OCI-LY3 (cell line): ENCODE data around the gene OR51B2.
A peak's percentile ranks its signal among the peaks of the same experiment; 100 is the strongest.
"Not testable (repeated sequence)": the region's sequence is repeated elsewhere in the genome, so short reads cannot be mapped to it uniquely, and the experiment has no call there.

Experiments used
- H2AFZ ChIP-seq: fragments of 200-600, 300-600 bp; shearing (Covaris generic); 2 replicates; pipeline ENCODE4 v1.6.0; 2014; ENCODE audit warnings: antibody characterized with exemption, low read depth, low read length
- H3K27ac ChIP-seq: fragments of 200-600, 300-600 bp; sonication (generic); 2 replicates; pipeline ENCODE4 v1.5.1; 2014; ENCODE audit warnings: mild to moderate bottlenecking, low read length, moderate library complexity, mixed read lengths
- H3K27me3 ChIP-seq: fragments of 200-600, 300-600 bp; sonication (generic); 2 replicates; pipeline ENCODE4 v1.6.1; 2014; ENCODE audit warnings: low read depth, low read length, mixed read lengths
- H3K36me3 ChIP-seq: fragments of 200-600, 300-600 bp; sonication (generic); replicated peaks from 2 replicates; pipeline ENCODE3; 2014; ENCODE audit warnings: low read depth, low read length, mixed read lengths
- H3K4me1 ChIP-seq: fragments of 300-600, 200-600 bp; sonication (generic); 2 replicates; pipeline ENCODE4 v1.6.1; 2014; ENCODE audit warnings: low read length, mixed read lengths
- H3K4me2 ChIP-seq: fragments of 200-600, 300-600 bp; sonication (generic); 2 replicates; pipeline ENCODE4 v1.6.1; 2014; ENCODE audit warnings: low read length, mixed read lengths
- H3K4me3 ChIP-seq: fragments of 300-600, 200-600 bp; sonication (generic); 2 replicates; pipeline ENCODE4 v1.5.1; 2014; ENCODE audit warnings: antibody characterized with exemption, mild to moderate bottlenecking, low read length, moderate library complexity
- H3K79me2 ChIP-seq: fragments of 300-600, 200-600 bp; shearing (Covaris generic); 2 replicates; pipeline ENCODE4 v1.6.1; 2014; ENCODE audit warnings: mild to moderate bottlenecking, low read length, mixed read lengths
- H3K9ac ChIP-seq: fragments of 300-600, 200-600 bp; shearing (Covaris generic); 2 replicates; pipeline ENCODE4 v1.6.0; 2014; ENCODE audit warnings: mild to moderate bottlenecking, low read length, moderate library complexity
- H3K9me3 ChIP-seq: fragments of 200-600, 300-600 bp; shearing (Covaris generic); 2 replicates; pipeline ENCODE4 v1.6.1; 2014; ENCODE audit warnings: low read length, mixed read lengths; ENCODE audit not compliant: insufficient read depth
- H4K20me1 ChIP-seq: fragments of 200-600, 300-600 bp; sonication (generic); 2 replicates; pipeline ENCODE4 v1.6.1; 2016; ENCODE audit warnings: low read length, mixed read lengths; ENCODE audit not compliant: insufficient read depth
- EZH2phosphoT487 ChIP-seq: fragments of 200-600 bp; shearing (Covaris generic); IDR thresholded peaks from 2 replicates; pipeline ENCODE4 v1.6.1; 2018; ENCODE audit warnings: antibody characterized with exemption, mixed run types, low read depth
- TF ChIP-seq, protein P1 (sequence below): fragments of 200-600, 300-600 bp; sonication (generic); IDR thresholded peaks from 2 replicates; pipeline ENCODE4 v1.5.1; 2014; ENCODE audit warnings: antibody characterized with exemption, low read length, low read depth

Gene OR51B2

DNA sequence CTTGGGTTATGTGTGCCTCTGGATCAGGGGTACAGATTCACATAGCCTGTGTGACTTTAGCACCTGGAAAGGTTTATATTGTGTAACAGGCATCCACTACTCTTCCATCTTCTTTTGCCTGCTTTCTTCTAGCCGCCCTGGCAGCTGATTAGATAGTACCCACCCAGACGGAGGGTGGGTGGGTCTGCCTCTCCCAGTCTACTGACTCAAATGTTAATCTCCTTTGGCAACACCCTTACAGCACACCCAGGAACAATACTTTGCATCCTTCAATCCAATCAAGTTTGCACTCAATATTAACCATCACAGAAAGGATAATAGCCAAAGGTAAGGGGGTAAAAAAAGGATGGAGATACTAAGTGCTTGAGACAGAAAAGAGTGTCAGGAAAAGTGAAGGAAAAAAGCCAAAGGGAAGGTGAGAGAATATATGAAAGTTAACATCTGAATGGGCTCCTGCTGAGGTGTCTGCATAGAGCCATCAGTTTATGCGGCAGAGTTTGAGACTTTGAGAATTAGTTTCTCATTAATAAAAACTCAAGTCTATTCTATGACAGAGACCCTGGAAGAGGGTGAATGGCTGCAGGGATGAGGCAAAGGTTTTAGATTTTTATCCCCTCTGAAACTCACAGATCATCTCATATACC, 24.6 kb upstream of the OR51B2 start:
- TF ChIP-seq, protein P1, sequence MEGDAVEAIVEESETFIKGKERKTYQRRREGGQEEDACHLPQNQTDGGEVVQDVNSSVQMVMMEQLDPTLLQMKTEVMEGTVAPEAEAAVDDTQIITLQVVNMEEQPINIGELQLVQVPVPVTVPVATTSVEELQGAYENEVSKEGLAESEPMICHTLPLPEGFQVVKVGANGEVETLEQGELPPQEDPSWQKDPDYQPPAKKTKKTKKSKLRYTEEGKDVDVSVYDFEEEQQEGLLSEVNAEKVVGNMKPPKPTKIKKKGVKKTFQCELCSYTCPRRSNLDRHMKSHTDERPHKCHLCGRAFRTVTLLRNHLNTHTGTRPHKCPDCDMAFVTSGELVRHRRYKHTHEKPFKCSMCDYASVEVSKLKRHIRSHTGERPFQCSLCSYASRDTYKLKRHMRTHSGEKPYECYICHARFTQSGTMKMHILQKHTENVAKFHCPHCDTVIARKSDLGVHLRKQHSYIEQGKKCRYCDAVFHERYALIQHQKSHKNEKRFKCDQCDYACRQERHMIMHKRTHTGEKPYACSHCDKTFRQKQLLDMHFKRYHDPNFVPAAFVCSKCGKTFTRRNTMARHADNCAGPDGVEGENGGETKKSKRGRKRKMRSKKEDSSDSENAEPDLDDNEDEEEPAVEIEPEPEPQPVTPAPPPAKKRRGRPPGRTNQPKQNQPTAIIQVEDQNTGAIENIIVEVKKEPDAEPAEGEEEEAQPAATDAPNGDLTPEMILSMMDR: no peak
- TF ChIP-seq EZH2phosphoT487: no peak
- H4K20me1 ChIP-seq: no peaks in the 10 kb centered on the region
- H3K36me3 ChIP-seq: no peaks in the 10 kb centered on the region
- H3K4me1 ChIP-seq: peaks cover 16% of the 10 kb centered on the region
- no peak overlapping the region for H3K9ac ChIP-seq
- H3K27ac ChIP-seq: no peak overlapping the region
- no peak overlapping the region for H2AFZ ChIP-seq
- H3K9me3 ChIP-seq: no peaks in the 10 kb centered on the region
- no peak overlapping the region for H3K4me2 ChIP-seq
- no peaks in the 10 kb centered on the region for H3K79me2 ChIP-seq
- H3K27me3 ChIP-seq: no peaks in the 10 kb centered on the region
- H3K4me3 ChIP-seq: no peak overlapping the region

- no peaks in the 10 kb centered on the region for H3K36me3 ChIP-seq
- no peak overlapping the region for H2AFZ ChIP-seq
- no peaks in the 10 kb centered on the region for H4K20me1 ChIP-seq
- TF ChIP-seq EZH2phosphoT487: no peak
- TF ChIP-seq, protein P1: no peak
- H3K27ac ChIP-seq: no peak overlapping the region
- no peaks in the 10 kb centered on the region for H3K27me3 ChIP-seq
- H3K79me2 ChIP-seq: no peaks in the 10 kb centered on the region
- no peak overlapping the region for H3K4me3 ChIP-seq
- H3K9me3 ChIP-seq: no peaks in the 10 kb centered on the region
- H3K4me1 ChIP-seq: peaks cover 41% of the 10 kb centered on the region
- H3K4me2 ChIP-seq: no peak overlapping the region
- H3K9ac ChIP-seq: no peak overlapping the region
Measured at GRCh38 chr11:5345831-5346230, 21.7 kb upstream of the OR51B2 start.

GRCh38 chr11:5343474-5344335, 19.6 kb upstream of the OR51B2 start, which contains the start of gene OR51B5:
TSS of gene OR51B5 (minus strand) at chr11:5343524. CDS start at chr11:5343524, 0 bp downstream.
- Histone ChIP-seq H3K79me2 (no peaks in the 10 kb centered on the region), H4K20me1 (no peaks in the 10 kb centered on the region), H3K4me1 (peaks cover 61% of the 10 kb centered on the region), H3K36me3 (no peaks in the 10 kb centered on the region), H2AFZ (peak within 1 kb of the TSS; percentile 70), H3K27ac (peak within 1 kb of the TSS; percentile 74), H3K9me3 (no peaks in the 10 kb centered on the region), H3K4me2 (peak within 1 kb of the TSS; percentile 75), H3K9ac (peak within 1 kb of the TSS; percentile 18; the same call in 1 of the 2 replicates), H3K27me3 (no peaks in the 10 kb centered on the region), H3K4me3 (peak within 1 kb of the TSS; percentile 10; the same call in 1 of the 2 replicates)
- TF ChIP-seq EZH2phosphoT487: no peak
- TF ChIP-seq, protein P1: no peak

- H3K27me3 ChIP-seq: no peaks in the 10 kb centered on the region
- no peak for TF ChIP-seq EZH2phosphoT487
- TF ChIP-seq, protein P1: no peak
- H3K4me2 ChIP-seq: peak overlapping the region; percentile 48
- no peaks in the 10 kb centered on the region for H3K9me3 ChIP-seq
- H4K20me1 ChIP-seq: no peaks in the 10 kb centered on the region
- no peaks in the 10 kb centered on the region for H3K36me3 ChIP-seq
- peak overlapping the region; percentile 81 for H3K27ac ChIP-seq
- peak overlapping the region; percentile 26; the same call in 1 of the 2 replicates for H3K9ac ChIP-seq
- peak overlapping the region; percentile 66 for H2AFZ ChIP-seq
- H3K79me2 ChIP-seq: no peaks in the 10 kb centered on the region
- peaks cover 69% of the 10 kb centered on the region for H3K4me1 ChIP-seq
- H3K4me3 ChIP-seq: peak overlapping the region; percentile 15; the same call in 1 of the 2 replicates
Measured at GRCh38 chr11:5339771-5340322, 15.8 kb upstream of the OR51B2 start.

- H3K79me2 ChIP-seq, H3K36me3 ChIP-seq, H3K4me3 ChIP-seq, H3K27me3 ChIP-seq, H3K9me3 ChIP-seq, H2AFZ ChIP-seq, H3K4me2 ChIP-seq, H3K27ac ChIP-seq, H4K20me1 ChIP-seq, H3K9ac ChIP-seq: not testable (repeated sequence)
- H3K4me1 ChIP-seq: peaks cover 43% of the 10 kb centered on the region
Measured at GRCh38 chr11:5337253-5337652, 13.2 kb upstream of the OR51B2 start.
